Measurements from ENCODE around the gene SSBP2. TPM values are rescaled to one million over a fixed set of nuclear protein-coding genes. Genes with fewer than 3 reads are reported as not detected.

The SSBP2 gene
- total RNA-seq, 4 donors from 2014 or later = 17.1 to 80.3 (median 24.2) TPM

- Histone ChIP-seq H3K27ac (no peak overlapping the region), H3K4me1 (peaks cover 0 to 26% (median 0%) of the 10 kb centered on the region in 3 donors), H3K9me3 (no peaks in the 10 kb centered on the region), H3K36me3 (peaks cover 0 to 7% (median 0%) of the 10 kb centered on the region in 3 donors), H3K27me3 (no peaks in the 10 kb centered on the region), H3K4me3 (no peak overlapping the region)
- no peak for TF ChIP-seq POLR2A (IDR thresholded peaks at IDR 0.05)
- no peak for TF ChIP-seq CTCF (IDR thresholded peaks at IDR 0.05)
- no peak for DNase-seq
- intact Hi-C loops (cut with DNase I) = no loop called here
- 85 to 89% methylated on average over 2 of the region's 2 CpGs for WGBS, 2 donors
Measured at GRCh38 chr5:81739291-81739690, 11.6 kb downstream of the SSBP2 start.

- Histone ChIP-seq H3K4me1 (peaks cover 0 to 31% (median 0%) of the 10 kb centered on the region in 3 donors), H3K4me3 (no peak overlapping the region), H3K27ac (no peak overlapping the region), H3K9me3 (no peaks in the 10 kb centered on the region), H3K27me3 (no peaks in the 10 kb centered on the region), H3K36me3 (no peaks in the 10 kb centered on the region)
- intact Hi-C loops (cut with DNase I) = no loop called here
- DNase-seq = no peak
- TF ChIP-seq POLR2A (IDR thresholded peaks at IDR 0.05) (no peak), CTCF (IDR thresholded peaks at IDR 0.05) (no peak)
- 69 to 88% methylated on average over 1 of the region's 1 CpG for WGBS, 2 donors
Measured at GRCh38 chr5:81729276-81729675, 21.6 kb downstream of the SSBP2 start.

- Histone ChIP-seq H3K4me1 (peaks cover 0 to 41% (median 0%) of the 10 kb centered on the region in 3 donors), H3K27me3 (no peaks in the 10 kb centered on the region), H3K36me3 (no peaks in the 10 kb centered on the region), H3K4me3 (no peak overlapping the region), H3K9me3 (no peaks in the 10 kb centered on the region), H3K27ac (no peak overlapping the region)
- 87 to 91% methylated on average over 3 of the region's 3 CpGs for WGBS, 2 donors
- intact Hi-C loops (cut with DNase I) = no loop called here
- no peak for TF ChIP-seq POLR2A (IDR thresholded peaks at IDR 0.05)
- no peak for TF ChIP-seq CTCF (IDR thresholded peaks at IDR 0.05)
- DNase-seq = no peak
Measured at GRCh38 chr5:81728301-81728700, 22.6 kb downstream of the SSBP2 start.

GRCh38 chr5:81726297-81726696 is 24.6 kb downstream of the SSBP2 start:
- Histone ChIP-seq H3K27me3 (no peaks in the 10 kb centered on the region), H3K4me3 (no peak overlapping the region), H3K4me1 (peaks cover 0 to 59% (median 0%) of the 10 kb centered on the region in 3 donors), H3K27ac (no peak overlapping the region), H3K9me3 (no peaks in the 10 kb centered on the region), H3K36me3 (no peaks in the 10 kb centered on the region)
- intact Hi-C loops (cut with DNase I) = no loop called here
- TF ChIP-seq POLR2A (IDR thresholded peaks at IDR 0.05) = no peak
- no peak for TF ChIP-seq CTCF (IDR thresholded peaks at IDR 0.05)
- DNase-seq = no peak
- 9 to 50% methylated on average over 1 of the region's 1 CpG for WGBS, 2 donors

GRCh38 chr5:81724571-81724970 is 26.3 kb downstream of the SSBP2 start:
- Histone ChIP-seq H3K9me3 (no peaks in the 10 kb centered on the region), H3K27me3 (no peaks in the 10 kb centered on the region), H3K4me3 (no peak overlapping the region), H3K27ac (no peak overlapping the region), H3K4me1 (peaks cover 0 to 70% (median 5%) of the 10 kb centered on the region in 3 donors), H3K36me3 (no peaks in the 10 kb centered on the region)
- TF ChIP-seq POLR2A (IDR thresholded peaks at IDR 0.05) (no peak), CTCF (IDR thresholded peaks at IDR 0.05) (no peak)
- WGBS, 2 donors = 65 to 75% methylated on average over 5 of the region's 5 CpGs
- no peak for DNase-seq
- intact Hi-C loops (cut with DNase I) = no loop called here

Data from esophagus squamous epithelium (tissue), 5 donors.